Breast epithelium (tissue), 3 donors: Measurements from ENCODE around the gene LILRB4.

ENCODE experiments used
- POLR2A ChIP-seq: fragments of 450-650 bp; IDR thresholded peaks from one replicate; pipeline ENCODE4 v1.6.1; 2016; ENCODE audit warnings: antibody characterized with exemption, mild to moderate bottlenecking, moderate library complexity
- TF ChIP-seq, protein P1 (sequence below), 3 donors: fragments of 450-650 bp; IDR thresholded peaks; one replicate each; pipeline ENCODE4 v1.5.1; 2016 to 2017; ENCODE audit warnings: antibody characterized with exemption in 3 of 3, mild to moderate bottlenecking in 3 of 3, moderate library complexity in 3 of 3

DNA sequence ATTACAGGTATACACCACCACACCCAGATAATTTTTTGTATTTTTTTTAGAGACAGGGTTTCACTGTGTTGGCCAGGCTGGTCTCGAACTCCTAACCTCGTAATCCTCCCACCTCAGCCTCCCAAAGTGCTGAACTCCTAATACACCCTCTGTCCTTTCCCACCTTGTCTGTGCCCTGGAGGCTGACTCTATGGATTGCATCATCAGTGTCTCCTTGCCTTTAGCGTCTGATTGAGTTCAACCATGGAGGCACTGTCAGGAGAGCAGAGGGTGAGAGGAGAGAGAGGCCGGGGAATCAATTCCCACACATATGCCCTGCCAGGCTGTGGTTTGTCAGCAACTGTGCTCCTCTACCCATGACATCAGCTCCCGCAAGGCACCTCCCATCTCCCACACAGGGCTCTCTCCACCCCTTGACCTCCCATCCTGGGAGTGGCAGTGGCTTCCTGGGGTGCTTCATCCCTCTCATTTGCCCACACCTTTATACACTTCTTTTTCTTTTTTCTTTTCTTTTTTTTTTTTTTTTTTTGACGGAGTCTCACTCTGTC is 12.6 kb upstream of the LILRB4 start:
- TF ChIP-seq, protein P1, sequence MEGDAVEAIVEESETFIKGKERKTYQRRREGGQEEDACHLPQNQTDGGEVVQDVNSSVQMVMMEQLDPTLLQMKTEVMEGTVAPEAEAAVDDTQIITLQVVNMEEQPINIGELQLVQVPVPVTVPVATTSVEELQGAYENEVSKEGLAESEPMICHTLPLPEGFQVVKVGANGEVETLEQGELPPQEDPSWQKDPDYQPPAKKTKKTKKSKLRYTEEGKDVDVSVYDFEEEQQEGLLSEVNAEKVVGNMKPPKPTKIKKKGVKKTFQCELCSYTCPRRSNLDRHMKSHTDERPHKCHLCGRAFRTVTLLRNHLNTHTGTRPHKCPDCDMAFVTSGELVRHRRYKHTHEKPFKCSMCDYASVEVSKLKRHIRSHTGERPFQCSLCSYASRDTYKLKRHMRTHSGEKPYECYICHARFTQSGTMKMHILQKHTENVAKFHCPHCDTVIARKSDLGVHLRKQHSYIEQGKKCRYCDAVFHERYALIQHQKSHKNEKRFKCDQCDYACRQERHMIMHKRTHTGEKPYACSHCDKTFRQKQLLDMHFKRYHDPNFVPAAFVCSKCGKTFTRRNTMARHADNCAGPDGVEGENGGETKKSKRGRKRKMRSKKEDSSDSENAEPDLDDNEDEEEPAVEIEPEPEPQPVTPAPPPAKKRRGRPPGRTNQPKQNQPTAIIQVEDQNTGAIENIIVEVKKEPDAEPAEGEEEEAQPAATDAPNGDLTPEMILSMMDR (IDR thresholded peaks at IDR 0.05), result no peak
- no peak for TF ChIP-seq POLR2A
